Gastrocnemius medialis (tissue), 4 donors: ENCODE results near the gene CTSH. TPM values are rescaled to one million over a fixed set of nuclear protein-coding genes. Genes with fewer than 3 reads are reported as not detected.

ENCODE experiments used
- ATAC-seq, 2 donors: fragments of 150-250 bp; one replicate each; pipeline ENCODE4 v1.9.1; 2016
- DNase-seq, 2 donors: peaks; one replicate each; pipeline ENCODE4 v3.0.0-alpha.2; 2019
- H3K27ac ChIP-seq, 4 donors: fragments of 200-600 bp; sonication (generic); 1 replicate in 1 of 4; 2 replicates in 3 of 4; pipeline ENCODE4 v1.5.1; 2016 to 2018; ENCODE audit warnings: mild to moderate bottlenecking in 2 of 4, moderate library complexity in 1 of 4
- H3K27me3 ChIP-seq, 3 donors: fragments of 200-600 bp; sonication (generic) in 2 of 3; 1 replicate in 1 of 3; 2 replicates in 2 of 3; pipeline versions ENCODE4 v1.5.1 to v1.6.0; 2016 to 2019; ENCODE audit warnings: mild to moderate bottlenecking in 1 of 3, moderate library complexity in 1 of 3
- H3K36me3 ChIP-seq, 2 donors: fragments of 200-600 bp; sonication (generic) in 1 of 2; one replicate each; pipeline ENCODE4 v1.5.1; 2017 to 2018
- H3K4me1 ChIP-seq, 2 donors: fragments of 200-600 bp; sonication (generic) in 1 of 2; one replicate each; pipeline ENCODE4 v1.5.1; 2016 to 2017; ENCODE audit warnings: mild to moderate bottlenecking in 2 of 2
- H3K4me3 ChIP-seq, 4 donors: fragments of 200-600 bp; sonication (generic) in 3 of 4; 1 replicate in 1 of 4; 2 replicates in 3 of 4; pipeline ENCODE4 v1.5.1; 2016 to 2019; ENCODE audit warnings: mild to moderate bottlenecking in 2 of 4
- H3K9me3 ChIP-seq, 3 donors: fragments of 200-600 bp; sonication (generic) in 2 of 3; 1 replicate in 1 of 3; 2 replicates in 2 of 3; pipeline ENCODE4 v1.5.1; 2016 to 2019
- CTCF ChIP-seq, 5 experiments: fragments of 450-650 bp in 3 of 5; fragments of 200-600 bp in 2 of 5; sonication (generic) in 2 of 5; IDR thresholded peaks in 4 of 5; conservative IDR thresholded peaks in 1 of 5; 1 replicate in 4 of 5; 2 replicates in 1 of 5; pipeline ENCODE4 v1.5.1; 2016 to 2019; ENCODE audit warnings: antibody characterized with exemption in 5 of 5, mild to moderate bottlenecking in 3 of 5, moderate library complexity in 3 of 5
- POLR2A ChIP-seq, 2 donors: fragments of 450-650 bp; IDR thresholded peaks; one replicate each; pipeline ENCODE4 v1.6.1; 2017; ENCODE audit warnings: antibody characterized with exemption in 2 of 2, mild to moderate bottlenecking in 2 of 2, moderate library complexity in 2 of 2
- in situ Hi-C, 4 donors: fragments of 200-750 bp; cut with MboI; loops; one replicate each; pipeline versions ENCODE4 v1.15.0 to v1.8.0; 2017; ENCODE audit warnings: low sequenced_read_pairs in 4 of 4
- intact Hi-C: fragments of 100-400 bp; cut with DNase I; formaldehyde crosslinking; loops from one replicate; pipeline ENCODE4 v1.15.1; 2023; ENCODE audit warnings: low total_unique reads
- total RNA-seq, 4 donors: library from RNA; depleted of rRNA; stranded (reverse); fragments of >200 nt; gene quantifications; one replicate each; pipeline versions ENCODE4 v1.1.0 to v1.2.3, GENCODE V29; 2016

Gene CTSH
- total RNA-seq, 4 donors from 2014 or later: 27.4 to 42.1 (median 29.4) TPM

DNA sequence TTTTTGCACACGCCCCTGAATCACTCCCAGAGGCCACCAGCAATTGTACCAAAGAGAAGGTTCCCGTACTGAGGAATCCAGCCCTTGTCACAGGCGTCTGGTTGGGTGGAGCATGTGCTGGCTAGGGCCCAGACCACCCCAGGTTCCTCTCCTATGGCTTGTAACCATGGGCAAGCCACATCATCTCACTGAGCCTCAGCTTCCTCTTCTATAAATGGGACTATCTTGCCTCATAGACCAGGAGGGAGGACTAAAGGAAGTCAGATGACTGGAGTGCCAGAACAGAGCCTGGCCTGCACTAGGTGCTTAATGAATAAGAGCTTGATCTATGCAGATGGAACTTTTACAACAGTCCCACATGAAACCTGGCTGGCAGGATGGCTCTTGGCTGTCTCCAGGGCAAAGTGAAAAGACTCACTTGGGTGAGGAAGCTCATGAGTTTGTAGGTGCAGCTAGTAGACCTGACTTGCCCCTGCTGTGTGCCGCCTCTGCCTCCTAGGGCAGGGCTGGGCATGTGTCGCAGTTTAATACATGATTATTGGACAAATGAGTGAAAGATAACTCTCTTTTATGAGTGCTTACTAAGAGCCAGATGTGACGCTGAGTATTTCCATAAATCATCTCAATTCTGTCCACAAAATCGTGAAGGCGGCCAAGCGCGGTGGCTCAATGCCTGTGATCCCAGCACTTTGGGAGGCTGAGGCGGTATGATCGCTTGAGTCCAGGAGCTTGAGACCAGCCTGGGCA is 29.3 kb downstream of the CTSH start:
- no peak overlapping the region for H3K4me3 ChIP-seq
- peak; percentile 43 to 44 for ATAC-seq
- H3K27me3 ChIP-seq: no peaks in the 10 kb centered on the region
- intact Hi-C loops (no loop called here), in situ Hi-C loops (loop anchor here in 2 of 4 donors (10.0 to 25.0 kb wide), 2 partner anchors 69 to 272 kb away; no protein-coding TSS in a partner anchor)
- peak in 1 of 2 donors; percentile 52 for DNase-seq
- peaks cover 0 to 17% of the 10 kb centered on the region in 2 donors for H3K4me1 ChIP-seq
- H3K27ac ChIP-seq: peak overlapping the region in 3 of 4 donors; percentile 2 to 52 (median 12)
- no peaks in the 10 kb centered on the region for H3K9me3 ChIP-seq
- H3K36me3 ChIP-seq: peaks cover 0 to 32% of the 10 kb centered on the region in 2 donors
- no peak for TF ChIP-seq CTCF (IDR thresholded peaks at IDR 0.05 in 4 of 5, conservative IDR thresholded peaks at IDR 0.05 in 1 of 5)
- TF ChIP-seq POLR2A (IDR thresholded peaks at IDR 0.05): no peak

DNA sequence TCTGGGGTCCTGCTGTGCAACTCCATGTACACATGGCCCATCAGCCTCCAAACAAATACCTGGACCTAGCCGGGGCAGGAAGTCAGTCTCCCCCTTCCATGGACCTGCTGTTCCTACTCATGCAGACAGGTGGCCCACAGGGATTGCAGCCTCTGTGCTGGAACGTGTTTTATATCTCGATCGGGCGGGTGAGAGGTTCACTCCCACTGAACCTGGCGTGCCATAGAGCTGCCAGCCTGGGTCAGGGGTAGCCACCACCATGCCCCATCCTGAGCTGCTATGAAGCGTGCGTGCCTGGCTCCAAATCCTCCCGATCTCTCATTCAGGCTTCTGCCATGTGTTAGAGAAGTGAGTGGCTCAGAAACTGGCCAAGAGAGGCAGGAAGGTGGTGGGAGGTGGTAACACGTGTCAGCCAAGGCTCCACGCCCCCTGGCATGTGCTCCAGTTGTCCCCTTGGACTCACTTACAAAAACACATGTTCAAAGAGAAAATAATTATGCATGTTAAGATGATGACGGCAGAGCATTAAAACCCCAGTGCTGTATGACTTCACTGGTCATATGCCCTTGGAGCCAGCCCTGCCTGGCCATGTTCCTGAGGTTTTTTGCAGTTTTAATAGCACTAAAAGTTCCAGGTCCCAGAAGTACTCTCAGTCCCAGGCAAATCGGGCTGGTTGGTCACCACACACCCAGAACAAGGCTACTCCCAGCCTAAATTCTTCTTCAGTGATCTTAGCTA is 30.6 kb downstream of the CTSH start:
- intact Hi-C loops: no loop called here
- H3K4me3 ChIP-seq: no peak overlapping the region
- H3K27me3 ChIP-seq: no peaks in the 10 kb centered on the region
- peak in 1 of 2 donors; percentile 38 for ATAC-seq
- H3K9me3 ChIP-seq: no peaks in the 10 kb centered on the region
- peak overlapping the region in 2 of 4 donors; percentile 10 to 64 for H3K27ac ChIP-seq
- in situ Hi-C loops: loop anchor here in 2 of 4 donors (10.0 to 25.0 kb wide), 2 partner anchors 71 to 273 kb away; no protein-coding TSS in a partner anchor
- peaks cover 0 to 17% of the 10 kb centered on the region in 2 donors for H3K4me1 ChIP-seq
- peaks cover 0 to 37% of the 10 kb centered on the region in 2 donors for H3K36me3 ChIP-seq
- TF ChIP-seq POLR2A (IDR thresholded peaks at IDR 0.05): no peak
- peak in 4 of 5 experiments; percentile 33 to 45 (median 44) for TF ChIP-seq CTCF (IDR thresholded peaks at IDR 0.05 in 4 of 5, conservative IDR thresholded peaks at IDR 0.05 in 1 of 5)
- DNase-seq: no peak

- Histone ChIP-seq H3K4me3 (no peak overlapping the region), H3K27ac (peak overlapping the region in 1 of 4 donors; percentile 7), H3K36me3 (peaks cover 0 to 39% of the 10 kb centered on the region in 2 donors), H3K27me3 (no peaks in the 10 kb centered on the region), H3K9me3 (no peaks in the 10 kb centered on the region), H3K4me1 (peaks cover 0 to 17% of the 10 kb centered on the region in 2 donors)
- TF ChIP-seq POLR2A (IDR thresholded peaks at IDR 0.05) (no peak), CTCF (IDR thresholded peaks at IDR 0.05 in 4 of 5, conservative IDR thresholded peaks at IDR 0.05 in 1 of 5) (no peak)
- intact Hi-C loops (no loop called here), in situ Hi-C loops (loop anchor here in 2 of 4 donors (10.0 to 25.0 kb wide), 2 partner anchors 72 to 274 kb away; no protein-coding TSS in a partner anchor)
- no peak for DNase-seq
- ATAC-seq: no peak
Observed at GRCh38 chr15:78913012-78913411, 31.8 kb downstream of the CTSH start.

DNA sequence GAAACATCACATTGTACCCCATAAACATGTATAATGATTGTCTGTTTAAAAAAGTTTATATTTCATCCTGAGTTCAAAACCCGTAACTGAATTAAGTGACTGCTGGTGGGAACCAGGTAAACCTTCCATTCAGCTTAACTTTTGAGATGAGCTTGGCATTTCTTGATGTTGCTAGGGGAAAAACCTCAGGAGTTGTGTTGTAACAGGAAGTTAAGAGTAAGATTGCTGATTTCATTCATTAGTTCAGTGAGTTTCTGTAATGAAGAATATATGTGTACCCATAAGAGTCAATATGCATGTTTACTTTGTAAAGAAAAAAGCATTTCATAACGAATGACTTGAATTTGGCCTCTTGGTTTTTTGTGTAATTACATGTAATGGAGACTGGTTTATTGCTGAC is 32.5 kb downstream of the CTSH start:
- peaks cover 0 to 46% of the 10 kb centered on the region in 2 donors for H3K36me3 ChIP-seq
- intact Hi-C loops (no loop called here), in situ Hi-C loops (loop anchor here in 2 of 4 donors (10.0 to 25.0 kb wide), 2 partner anchors 72 to 275 kb away; no protein-coding TSS in a partner anchor)
- H3K9me3 ChIP-seq: no peaks in the 10 kb centered on the region
- TF ChIP-seq POLR2A (IDR thresholded peaks at IDR 0.05) (no peak), CTCF (IDR thresholded peaks at IDR 0.05 in 4 of 5, conservative IDR thresholded peaks at IDR 0.05 in 1 of 5) (no peak)
- H3K27me3 ChIP-seq: no peaks in the 10 kb centered on the region
- peaks cover under 1 to 17% of the 10 kb centered on the region in 2 donors for H3K4me1 ChIP-seq
- no peak for DNase-seq
- no peak overlapping the region for H3K4me3 ChIP-seq
- ATAC-seq: no peak
- no peak overlapping the region for H3K27ac ChIP-seq
